Measurements from ENCODE around the gene NOBOX.
"Not testable (repeated sequence)": the region's sequence is repeated elsewhere in the genome, so short reads cannot be mapped to it uniquely, and the experiment has no call there.

Gene NOBOX

GRCh38 chr7:144391014-144391413 is 12.5 kb downstream of the NOBOX start:
- H3K36me3 ChIP-seq (ENCODE audit: control insufficient read depth in 1 of 2, insufficient read depth in 2 of 2, low read length in 2 of 2) = no peaks in the 10 kb centered on the region
- H3K4me1 ChIP-seq (ENCODE audit: control insufficient read depth in 1 of 2, insufficient read depth in 2 of 2, low read length in 2 of 2) = peaks cover 0 to 6% of the 10 kb centered on the region in 2 donors
- H3K4me3 ChIP-seq (ENCODE audit: low read depth in 1 of 2, low read length in 2 of 2) = no peak overlapping the region
- no peak overlapping the region for H3K27ac ChIP-seq (ENCODE audit: low read length)
- no peaks in the 10 kb centered on the region for H3K9me3 ChIP-seq (ENCODE audit: control insufficient read depth in 1 of 2, low read length in 2 of 2)
- H3K27me3 ChIP-seq (ENCODE audit: low read depth, low read length) = no peaks in the 10 kb centered on the region

DNA sequence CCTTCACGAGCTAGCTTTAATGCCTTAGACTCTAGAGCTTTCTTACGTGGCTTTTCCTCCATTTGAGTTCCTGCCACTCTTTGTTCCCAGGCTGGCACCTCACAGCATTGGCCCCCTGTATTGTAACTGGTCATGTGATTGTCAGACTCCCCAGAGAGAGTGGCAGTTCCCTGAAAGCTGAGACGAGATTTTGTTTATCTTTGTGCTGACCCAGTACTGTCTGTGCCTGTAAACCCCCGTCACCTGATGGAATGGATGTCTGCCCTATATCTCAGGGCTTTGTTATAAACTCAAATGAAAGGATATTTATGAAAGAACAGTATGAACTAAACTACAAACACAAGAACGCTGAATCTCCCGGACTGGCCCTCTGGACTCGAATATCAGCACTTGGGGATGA is 13.0 kb downstream of the NOBOX start:
- H3K4me1 ChIP-seq (ENCODE audit: control insufficient read depth in 1 of 2, insufficient read depth in 2 of 2, low read length in 2 of 2) = peaks cover 0 to 6% of the 10 kb centered on the region in 2 donors
- no peak overlapping the region for H3K4me3 ChIP-seq (ENCODE audit: low read depth in 1 of 2, low read length in 2 of 2)
- peak overlapping the region; percentile 33 for H3K27ac ChIP-seq (ENCODE audit: low read length)
- H3K27me3 ChIP-seq (ENCODE audit: low read depth, low read length) = no peaks in the 10 kb centered on the region
- no peaks in the 10 kb centered on the region for H3K9me3 ChIP-seq (ENCODE audit: control insufficient read depth in 1 of 2, low read length in 2 of 2)
- H3K36me3 ChIP-seq (ENCODE audit: control insufficient read depth in 1 of 2, insufficient read depth in 2 of 2, low read length in 2 of 2) = no peaks in the 10 kb centered on the region

- peaks cover 0 to 6% of the 10 kb centered on the region in 2 donors for H3K4me1 ChIP-seq (ENCODE audit: control insufficient read depth in 1 of 2, insufficient read depth in 2 of 2, low read length in 2 of 2)
- H3K36me3 ChIP-seq (ENCODE audit: control insufficient read depth in 1 of 2, insufficient read depth in 2 of 2, low read length in 2 of 2) = no peaks in the 10 kb centered on the region
- H3K27me3 ChIP-seq (ENCODE audit: low read depth, low read length) = no peaks in the 10 kb centered on the region
- H3K4me3 ChIP-seq (ENCODE audit: low read depth in 1 of 2, low read length in 2 of 2) = no peak overlapping the region
- no peaks in the 10 kb centered on the region for H3K9me3 ChIP-seq (ENCODE audit: control insufficient read depth in 1 of 2, low read length in 2 of 2)
- H3K27ac ChIP-seq (ENCODE audit: low read length) = no peak overlapping the region
Observed at GRCh38 chr7:144388950-144389349, 14.5 kb downstream of the NOBOX start.

DNA sequence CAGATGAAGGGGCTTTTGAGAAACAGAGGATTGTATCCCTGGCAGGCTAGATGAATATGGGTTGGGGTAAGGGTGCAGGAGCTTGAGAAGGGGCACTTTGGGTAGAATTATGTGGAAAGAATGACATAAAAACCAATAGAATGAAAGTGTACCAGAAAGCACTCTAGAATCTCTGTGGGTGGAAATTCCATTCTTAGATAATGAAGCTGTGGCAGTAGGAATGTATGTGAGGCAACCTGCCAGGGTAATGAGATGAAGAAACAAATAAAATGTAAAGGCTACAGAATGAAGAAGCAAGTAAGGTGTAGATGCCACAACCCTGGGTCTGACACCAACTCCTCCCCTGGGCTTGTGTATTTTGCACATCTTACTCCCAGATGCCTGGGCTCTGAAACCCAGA is 16.8 kb downstream of the NOBOX start:
- no peaks in the 10 kb centered on the region for H3K27me3 ChIP-seq (ENCODE audit: low read depth, low read length)
- no peaks in the 10 kb centered on the region for H3K9me3 ChIP-seq (ENCODE audit: control insufficient read depth in 1 of 2, low read length in 2 of 2)
- H3K4me3 ChIP-seq (ENCODE audit: low read depth in 1 of 2, low read length in 2 of 2) = no peak overlapping the region
- H3K36me3 ChIP-seq (ENCODE audit: control insufficient read depth in 1 of 2, insufficient read depth in 2 of 2, low read length in 2 of 2) = no peaks in the 10 kb centered on the region
- peaks cover 0 to 6% of the 10 kb centered on the region in 2 donors for H3K4me1 ChIP-seq (ENCODE audit: control insufficient read depth in 1 of 2, insufficient read depth in 2 of 2, low read length in 2 of 2)
- H3K27ac ChIP-seq (ENCODE audit: low read length) = no peak overlapping the region

GRCh38 chr7:144384555-144385245 is 18.8 kb downstream of the NOBOX start:
- Histone ChIP-seq H3K9me3 (ENCODE audit: control insufficient read depth in 1 of 2, low read length in 2 of 2) (no peaks in the 10 kb centered on the region), H3K27ac (ENCODE audit: low read length) (peak overlapping the region; percentile 71), H3K27me3 (ENCODE audit: low read depth, low read length) (no peaks in the 10 kb centered on the region), H3K4me1 (ENCODE audit: control insufficient read depth in 1 of 2, insufficient read depth in 2 of 2, low read length in 2 of 2) (no peaks in the 10 kb centered on the region), H3K36me3 (ENCODE audit: control insufficient read depth in 1 of 2, insufficient read depth in 2 of 2, low read length in 2 of 2) (peaks cover 9% of the 10 kb centered on the region in 2 donors), H3K4me3 (ENCODE audit: low read depth in 1 of 2, low read length in 2 of 2) (no peak overlapping the region)

DNA sequence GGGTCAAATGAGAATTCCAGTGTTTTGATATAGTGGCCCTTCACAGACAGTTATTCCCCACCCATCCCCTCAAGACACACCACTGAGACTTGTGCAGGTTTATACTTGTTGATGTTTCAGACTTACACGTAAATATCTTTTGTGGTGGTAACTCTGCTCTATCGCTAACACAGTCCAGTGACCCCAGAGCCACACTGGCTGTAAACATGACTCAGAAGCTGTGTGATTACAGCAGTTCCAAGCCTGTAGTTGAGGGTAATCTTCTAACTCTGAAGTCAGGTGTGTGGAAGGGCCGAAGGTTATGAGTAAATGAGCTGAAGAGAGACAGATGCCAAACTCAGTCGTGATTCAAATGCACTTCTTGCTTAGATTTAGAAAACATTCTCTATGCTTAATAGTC is 19.4 kb downstream of the NOBOX start:
- peak overlapping the region; percentile 71 for H3K27ac ChIP-seq (ENCODE audit: low read length)
- H3K4me3 ChIP-seq (ENCODE audit: low read depth in 1 of 2, low read length in 2 of 2) = no peak overlapping the region
- no peaks in the 10 kb centered on the region for H3K4me1 ChIP-seq (ENCODE audit: control insufficient read depth in 1 of 2, insufficient read depth in 2 of 2, low read length in 2 of 2)
- H3K9me3 ChIP-seq (ENCODE audit: control insufficient read depth in 1 of 2, low read length in 2 of 2) = no peaks in the 10 kb centered on the region
- peaks cover 10 to 13% of the 10 kb centered on the region in 2 donors for H3K36me3 ChIP-seq (ENCODE audit: control insufficient read depth in 1 of 2, insufficient read depth in 2 of 2, low read length in 2 of 2)
- H3K27me3 ChIP-seq (ENCODE audit: low read depth, low read length) = no peaks in the 10 kb centered on the region

DNA sequence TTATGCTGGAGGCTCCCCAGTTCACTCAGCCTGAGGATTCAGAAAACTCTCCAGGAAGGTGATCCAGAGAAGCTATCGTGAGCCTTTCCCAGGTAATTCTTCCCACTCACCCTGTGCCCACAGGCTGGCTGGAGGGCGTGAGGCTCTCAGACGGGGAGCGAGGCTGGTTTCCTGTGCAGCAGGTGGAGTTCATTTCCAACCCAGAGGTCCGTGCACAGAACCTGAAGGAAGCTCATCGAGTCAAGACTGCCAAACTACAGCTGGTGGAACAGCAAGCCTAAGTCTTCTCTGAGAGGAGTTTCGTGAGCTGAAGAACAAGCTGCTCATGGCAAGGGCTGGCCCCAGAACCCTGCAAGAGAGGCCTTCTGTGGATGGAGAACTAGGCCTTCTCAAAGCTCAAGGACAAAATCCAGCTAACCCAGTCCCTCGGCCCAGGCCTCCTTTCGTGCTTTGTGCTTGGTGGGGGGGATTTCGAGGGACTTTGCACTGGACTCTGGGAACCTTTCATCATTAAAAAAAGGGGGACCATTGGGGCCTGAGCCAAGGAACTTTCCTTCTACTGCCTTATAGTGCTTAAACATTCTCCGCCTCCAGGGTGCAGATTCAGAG is 23.6 kb downstream of the NOBOX start:
- Histone ChIP-seq H3K27me3 (ENCODE audit: low read depth, low read length) (no peaks in the 10 kb centered on the region), H3K27ac (ENCODE audit: low read length) (no peak overlapping the region), H3K4me1 (ENCODE audit: control insufficient read depth in 1 of 2, insufficient read depth in 2 of 2, low read length in 2 of 2) (no peaks in the 10 kb centered on the region), H3K4me3 (ENCODE audit: low read depth in 1 of 2, low read length in 2 of 2) (no peak overlapping the region), H3K9me3 (ENCODE audit: control insufficient read depth in 1 of 2, low read length in 2 of 2) (no peaks in the 10 kb centered on the region), H3K36me3 (ENCODE audit: control insufficient read depth in 1 of 2, insufficient read depth in 2 of 2, low read length in 2 of 2) (peaks cover 19 to 31% of the 10 kb centered on the region in 2 donors)

GRCh38 chr7:144378651-144379050 is 24.8 kb downstream of the NOBOX start:
- Histone ChIP-seq H3K4me3 (ENCODE audit: low read depth in 1 of 2, low read length in 2 of 2) (no peak overlapping the region), H3K27me3 (ENCODE audit: low read depth, low read length) (no peaks in the 10 kb centered on the region), H3K4me1 (ENCODE audit: control insufficient read depth in 1 of 2, insufficient read depth in 2 of 2, low read length in 2 of 2) (no peaks in the 10 kb centered on the region), H3K27ac (ENCODE audit: low read length) (no peak overlapping the region), H3K9me3 (ENCODE audit: control insufficient read depth in 1 of 2, low read length in 2 of 2) (no peaks in the 10 kb centered on the region), H3K36me3 (ENCODE audit: control insufficient read depth in 1 of 2, insufficient read depth in 2 of 2, low read length in 2 of 2) (peaks cover 19 to 31% of the 10 kb centered on the region in 2 donors)

- H3K36me3 ChIP-seq (ENCODE audit: control insufficient read depth in 1 of 2, insufficient read depth in 2 of 2, low read length in 2 of 2); H3K27ac ChIP-seq (ENCODE audit: low read length); H3K27me3 ChIP-seq (ENCODE audit: low read depth, low read length); H3K4me1 ChIP-seq (ENCODE audit: control insufficient read depth in 1 of 2, insufficient read depth in 2 of 2, low read length in 2 of 2); H3K9me3 ChIP-seq (ENCODE audit: control insufficient read depth in 1 of 2, low read length in 2 of 2); H3K4me3 ChIP-seq (ENCODE audit: low read depth in 1 of 2, low read length in 2 of 2): not testable (repeated sequence)
Observed at GRCh38 chr7:144369221-144369620, 34.3 kb downstream of the NOBOX start.

DNA sequence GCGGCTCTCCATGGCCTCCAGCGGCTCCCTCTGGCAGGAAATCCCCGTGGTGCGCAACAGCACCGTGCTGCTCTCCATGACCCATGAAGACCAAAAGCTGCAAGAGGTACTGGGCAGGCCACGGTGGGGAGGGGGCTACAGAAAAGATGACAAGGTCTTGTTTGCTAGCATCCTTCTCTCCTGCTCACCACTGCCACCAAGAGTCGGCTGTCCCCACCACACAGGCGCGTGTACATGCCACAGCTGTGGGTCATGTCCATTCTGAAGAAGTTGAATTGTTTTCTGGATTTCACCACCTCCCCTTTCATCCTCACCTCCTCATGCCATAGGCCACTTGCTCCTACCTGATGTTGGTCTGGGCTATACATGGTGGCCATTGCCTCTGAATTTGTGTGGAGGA is 36.2 kb downstream of the NOBOX start:
- H3K4me1 ChIP-seq (ENCODE audit: control insufficient read depth in 1 of 2, insufficient read depth in 2 of 2, low read length in 2 of 2); H3K36me3 ChIP-seq (ENCODE audit: control insufficient read depth in 1 of 2, insufficient read depth in 2 of 2, low read length in 2 of 2); H3K27me3 ChIP-seq (ENCODE audit: low read depth, low read length): not testable (repeated sequence)

DNA sequence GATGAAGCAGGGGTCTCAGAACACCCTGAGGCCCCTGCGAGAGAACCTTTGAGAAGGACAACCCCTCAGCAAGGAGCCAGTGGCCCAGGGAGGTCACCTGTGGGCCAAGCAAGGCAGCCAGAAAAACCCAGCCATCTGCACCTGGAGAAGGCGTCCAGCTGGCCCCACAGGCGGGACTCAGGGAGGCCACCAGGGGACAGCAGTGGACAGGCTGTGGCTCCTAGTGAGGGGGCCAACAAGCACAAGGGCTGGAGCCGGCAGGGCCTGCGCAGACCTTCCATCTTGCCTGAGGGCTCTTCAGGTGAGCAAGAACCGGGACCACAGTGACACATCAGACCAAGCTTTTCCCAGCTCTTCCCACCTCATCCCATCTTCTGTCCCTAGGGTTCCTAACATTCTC is 38.0 kb downstream of the NOBOX start:
- H3K27me3 ChIP-seq (ENCODE audit: low read depth, low read length); H3K36me3 ChIP-seq (ENCODE audit: control insufficient read depth in 1 of 2, insufficient read depth in 2 of 2, low read length in 2 of 2); H3K4me3 ChIP-seq (ENCODE audit: low read depth in 1 of 2, low read length in 2 of 2): not testable (repeated sequence)

More for the DNA sequence above, 36.2 kb downstream of the NOBOX start:
- H3K4me3 ChIP-seq (ENCODE audit: low read depth in 1 of 2, low read length in 2 of 2); H3K9me3 ChIP-seq (ENCODE audit: control insufficient read depth in 1 of 2, low read length in 2 of 2); H3K27ac ChIP-seq (ENCODE audit: low read length): not testable (repeated sequence)

DNA sequence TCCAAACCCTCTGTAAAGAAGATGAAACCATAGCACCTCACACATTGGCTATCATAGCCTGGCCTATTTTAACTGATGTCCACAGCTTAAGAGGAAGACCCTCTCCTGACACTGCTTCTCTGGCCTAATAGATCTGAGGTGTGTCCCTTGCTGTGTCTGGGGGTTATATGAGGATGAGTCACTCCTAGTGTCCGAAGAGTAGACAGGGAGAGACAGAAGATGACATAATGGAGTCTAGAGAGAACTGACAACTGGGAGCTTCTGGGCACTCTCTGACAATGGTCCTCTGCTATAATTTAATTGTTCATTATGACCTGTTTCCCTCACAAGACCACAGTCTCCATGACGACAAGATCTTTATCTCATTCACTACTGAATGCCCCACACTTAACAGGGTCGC is 41.4 kb downstream of the NOBOX start:
- not testable (repeated sequence) for H3K27me3 ChIP-seq (ENCODE audit: low read depth, low read length); H3K9me3 ChIP-seq (ENCODE audit: control insufficient read depth in 1 of 2, low read length in 2 of 2); H3K4me3 ChIP-seq (ENCODE audit: low read depth in 1 of 2, low read length in 2 of 2); H3K27ac ChIP-seq (ENCODE audit: low read length); H3K4me1 ChIP-seq (ENCODE audit: control insufficient read depth in 1 of 2, insufficient read depth in 2 of 2, low read length in 2 of 2); H3K36me3 ChIP-seq (ENCODE audit: control insufficient read depth in 1 of 2, insufficient read depth in 2 of 2, low read length in 2 of 2)

More for the DNA sequence above, 38.0 kb downstream of the NOBOX start:
- not testable (repeated sequence) for H3K27ac ChIP-seq (ENCODE audit: low read length); H3K9me3 ChIP-seq (ENCODE audit: control insufficient read depth in 1 of 2, low read length in 2 of 2); H3K4me1 ChIP-seq (ENCODE audit: control insufficient read depth in 1 of 2, insufficient read depth in 2 of 2, low read length in 2 of 2)

Measured in muscle layer of duodenum (tissue), 2 donors.